ENCODE measurements around the gene OPCML. TPM values are rescaled to one million over a fixed set of nuclear protein-coding genes. Genes with fewer than 3 reads are reported as not detected.

OPCML gene
- total and polyA plus RNA-seq, 2 donors (not counting 1 experiment from before 2014, with no cell fraction given), result not detected

GRCh38 chr11:133503776-133504175 lies 28.5 kb downstream of the OPCML start:
- H3K9me3 Mint-ChIP-seq (ENCODE audit: insufficient read depth), result no peaks in the 10 kb centered on the region
- 81% methylated on average over 5 of the region's 5 CpGs for WGBS (ENCODE audit: insufficient coverage)
- intact Hi-C loops (cut with micrococcal nuclease), result no loop called here
- ATAC-seq (ENCODE audit: low read depth), result no peak
- no peak overlapping the region for H3K4me3 ChIP-seq (ENCODE audit: control extremely low read depth in 1 of 5, extremely low read depth in 1 of 5, insufficient read depth in 1 of 5, low read depth in 2 of 5, low read length in 4 of 5)
- no peaks in the 10 kb centered on the region for H3K27me3 ChIP-seq (replicated peaks in 1 of 4; ENCODE audit: control extremely low read depth in 1 of 4, control insufficient read depth in 3 of 4, insufficient read depth in 4 of 4, low read length in 3 of 4)
- H3K4me2 ChIP-seq (replicated peaks; ENCODE audit: low read depth, low read length, poor library complexity, severe bottlenecking), result no peak overlapping the region
- no peak overlapping the region for H3K27ac ChIP-seq (ENCODE audit: low read length in 2 of 2)
- no peaks in the 10 kb centered on the region for H3K79me2 ChIP-seq (ENCODE audit: control insufficient read depth, insufficient read depth, low read length)
- no peak overlapping the region for H2AFZ ChIP-seq (ENCODE audit: insufficient read depth, low read depth, low read length, poor library complexity, severe bottlenecking)
- H3K4me3 Mint-ChIP-seq, result no peak overlapping the region
- H3K27me3 Mint-ChIP-seq, result no peaks in the 10 kb centered on the region
- H3K36me3 ChIP-seq (replicated peaks in 1 of 2; ENCODE audit: control extremely low read depth in 1 of 2, control insufficient read depth in 1 of 2, extremely low read depth in 1 of 2, insufficient read depth in 2 of 2, low read length in 1 of 2), result no peaks in the 10 kb centered on the region
- ChIA-PET POLR2A (no interaction called here), CTCF (no interaction called here)
- no peaks in the 10 kb centered on the region for H4K20me1 ChIP-seq (ENCODE audit: control insufficient read depth, insufficient read depth, low read length, poor library complexity, severe bottlenecking)
- H3K9ac ChIP-seq (ENCODE audit: low read length), result no peak overlapping the region
- no peak overlapping the region for H3K27ac Mint-ChIP-seq
- no peaks in the 10 kb centered on the region for H3K4me1 Mint-ChIP-seq
- TF ChIP-seq CTCF (IDR thresholded peaks at IDR 0.05), result no peak
- no peak for TF ChIP-seq EZH2 (IDR thresholded peaks at IDR 0.05; ENCODE audit: borderline replicate concordance, insufficient read depth, low read depth, low read length, poor library complexity, severe bottlenecking)
- no peak for DNase-seq
- H3K4me1 ChIP-seq (ENCODE audit: control insufficient read depth in 2 of 2, insufficient read depth in 2 of 2, low read length in 2 of 2), result no peaks in the 10 kb centered on the region
- peaks cover 0 to 7% (median 0%) of the 10 kb centered on the region in 3 donors for H3K9me3 ChIP-seq (ENCODE audit: control extremely low read depth in 1 of 3, control insufficient read depth in 2 of 3, insufficient read depth in 1 of 3, low read length in 2 of 3)

- Histone ChIP-seq H3K79me2 (ENCODE audit: control insufficient read depth, insufficient read depth, low read length) (no peaks in the 10 kb centered on the region), H3K9ac (ENCODE audit: low read length) (no peak overlapping the region), H2AFZ (ENCODE audit: insufficient read depth, low read depth, low read length, poor library complexity, severe bottlenecking) (no peak overlapping the region), H3K27ac (ENCODE audit: low read length in 2 of 2) (no peak overlapping the region), H3K27me3 (replicated peaks in 1 of 4; ENCODE audit: control extremely low read depth in 1 of 4, control insufficient read depth in 3 of 4, insufficient read depth in 4 of 4, low read length in 3 of 4) (no peaks in the 10 kb centered on the region), H3K4me1 (ENCODE audit: control insufficient read depth in 2 of 2, insufficient read depth in 2 of 2, low read length in 2 of 2) (no peaks in the 10 kb centered on the region), H4K20me1 (ENCODE audit: control insufficient read depth, insufficient read depth, low read length, poor library complexity, severe bottlenecking) (no peaks in the 10 kb centered on the region), H3K4me2 (replicated peaks; ENCODE audit: low read depth, low read length, poor library complexity, severe bottlenecking) (no peak overlapping the region), H3K9me3 (ENCODE audit: control extremely low read depth in 1 of 3, control insufficient read depth in 2 of 3, insufficient read depth in 1 of 3, low read length in 2 of 3) (peaks cover 0 to 7% (median 0%) of the 10 kb centered on the region in 3 donors), H3K4me3 (ENCODE audit: control extremely low read depth in 1 of 5, extremely low read depth in 1 of 5, insufficient read depth in 1 of 5, low read depth in 2 of 5, low read length in 4 of 5) (no peak overlapping the region), H3K36me3 (replicated peaks in 1 of 2; ENCODE audit: control extremely low read depth in 1 of 2, control insufficient read depth in 1 of 2, extremely low read depth in 1 of 2, insufficient read depth in 2 of 2, low read length in 1 of 2) (no peaks in the 10 kb centered on the region)
- ChIA-PET POLR2A (no interaction called here), CTCF (no interaction called here)
- intact Hi-C loops (cut with micrococcal nuclease), result no loop called here
- Mint-ChIP-seq H3K4me1 (no peaks in the 10 kb centered on the region), H3K4me3 (no peak overlapping the region), H3K27ac (no peak overlapping the region), H3K27me3 (no peaks in the 10 kb centered on the region), H3K9me3 (ENCODE audit: insufficient read depth) (no peaks in the 10 kb centered on the region)
- DNase-seq (no peak), ATAC-seq (ENCODE audit: low read depth) (no peak)
- WGBS (ENCODE audit: insufficient coverage), result 100% methylated on average over 1 of the region's 2 CpGs
- TF ChIP-seq EZH2 (IDR thresholded peaks at IDR 0.05; ENCODE audit: borderline replicate concordance, insufficient read depth, low read depth, low read length, poor library complexity, severe bottlenecking), result no peak
Measured at GRCh38 chr11:133503236-133503635, 29.1 kb downstream of the OPCML start.
